Limb (tissue), 2 donors: Measurements from ENCODE around the gene ARNT2.

Source experiments
- DNase-seq, 2 donors: peaks; one replicate each; pipeline ENCODE4 v3.0.0-alpha.2; 2016; ENCODE audit errors: extremely low spot score in 2 of 2

ARNT2 gene

GRCh38 chr15:80441041-80441440 lies 36.9 kb downstream of the ARNT2 start:
- no peak for DNase-seq

GRCh38 chr15:80441714-80442113 lies 37.5 kb downstream of the ARNT2 start:
- DNase-seq: no peak

- DNase-seq: no peak
These were observed 38.7 kb downstream of the ARNT2 start for GRCh38 chr15:80442728-80443403.

GRCh38 chr15:80444680-80445251 lies 40.6 kb downstream of the ARNT2 start:
- DNase-seq: no peak

GRCh38 chr15:80445300-80446041 lies 41.3 kb downstream of the ARNT2 start:
- no peak for DNase-seq

- DNase-seq: no peak
These were observed 42.9 kb downstream of the ARNT2 start for GRCh38 chr15:80447077-80447476.

- DNase-seq: no peak
These were observed 45.6 kb downstream of the ARNT2 start for GRCh38 chr15:80449825-80450224.

GRCh38 chr15:80450811-80451321 lies 46.7 kb downstream of the ARNT2 start:
- DNase-seq: no peak

- no peak for DNase-seq
These were observed 48.0 kb downstream of the ARNT2 start for GRCh38 chr15:80452166-80452565.

- no peak for DNase-seq
These were observed 51.0 kb downstream of the ARNT2 start for GRCh38 chr15:80455051-80455648.

GRCh38 chr15:80455668-80456442 lies 51.7 kb downstream of the ARNT2 start:
- DNase-seq: peak; percentile 66 to 80

GRCh38 chr15:80456517-80457492 lies 52.6 kb downstream of the ARNT2 start:
- DNase-seq: no peak

GRCh38 chr15:80457896-80458295 lies 53.7 kb downstream of the ARNT2 start:
- no peak for DNase-seq

GRCh38 chr15:80458580-80458979 lies 54.4 kb downstream of the ARNT2 start:
- DNase-seq: no peak

- DNase-seq: no peak
These were observed 55.2 kb downstream of the ARNT2 start for GRCh38 chr15:80459380-80459779.

- DNase-seq: no peak
These were observed 55.6 kb downstream of the ARNT2 start for GRCh38 chr15:80459818-80460217.

GRCh38 chr15:80461356-80462095 lies 57.3 kb downstream of the ARNT2 start:
- DNase-seq: peak; percentile 31 to 43

GRCh38 chr15:80462111-80462510 lies 57.9 kb downstream of the ARNT2 start:
- no peak for DNase-seq

GRCh38 chr15:80462836-80463512 lies 58.8 kb downstream of the ARNT2 start:
- DNase-seq: no peak
